GM19438 (cell line): ENCODE data around the gene MPLKIP.
"Not testable (repeated sequence)": the region's sequence is repeated elsewhere in the genome, so short reads cannot be mapped to it uniquely, and the experiment has no call there.

Source experiments
- ATAC-seq: cut with Tn5 transposase; IDR thresholded peaks from one replicate; pipeline ENCODE4 v1.9.1; 2021; ENCODE audit warnings: low read depth; ENCODE audit not compliant: unreplicated experiment

MPLKIP gene

GRCh38 chr7:40134428-40135316 lies at the start of gene MPLKIP, which contains the start of gene SUGCT:
Gene MPLKIP (minus strand): TSS chr7:40134622. CDS start chr7:40134567, 55 bp downstream.
Gene SUGCT (plus strand): TSS chr7:40135005.
- peak; percentile 88 for ATAC-seq

GRCh38 chr7:40182452-40182851 lies 48.0 kb upstream of the MPLKIP start:
- ATAC-seq, result no peak

- no peak for ATAC-seq
Observed at GRCh38 chr7:40177071-40177470, 42.6 kb upstream of the MPLKIP start.

GRCh38 chr7:40175725-40176510 lies 41.5 kb upstream of the MPLKIP start:
- ATAC-seq, result no peak

- ATAC-seq, result not testable (repeated sequence)
Observed at GRCh38 chr7:40175256-40175655, 40.8 kb upstream of the MPLKIP start.

GRCh38 chr7:40173121-40173520 lies 38.7 kb upstream of the MPLKIP start:
- ATAC-seq, result not testable (repeated sequence)

- not testable (repeated sequence) for ATAC-seq
Observed at GRCh38 chr7:40168266-40168665, 33.8 kb upstream of the MPLKIP start.

- ATAC-seq, result no peak
Observed at GRCh38 chr7:40167291-40167690, 32.9 kb upstream of the MPLKIP start.

GRCh38 chr7:40165216-40165615 lies 30.8 kb upstream of the MPLKIP start:
- no peak for ATAC-seq

GRCh38 chr7:40162516-40162915 lies 28.1 kb upstream of the MPLKIP start:
- ATAC-seq, result no peak

GRCh38 chr7:40156988-40157387 lies 22.6 kb upstream of the MPLKIP start:
- ATAC-seq, result no peak

- no peak for ATAC-seq
Observed at GRCh38 chr7:40151504-40151903, 17.1 kb upstream of the MPLKIP start.

- ATAC-seq, result no peak
Observed at GRCh38 chr7:40148671-40149070, 14.2 kb upstream of the MPLKIP start.

- not testable (repeated sequence) for ATAC-seq
Observed at GRCh38 chr7:40148247-40148580, 13.8 kb upstream of the MPLKIP start.

GRCh38 chr7:40147371-40148246 lies 13.2 kb upstream of the MPLKIP start:
- no peak for ATAC-seq

GRCh38 chr7:40145596-40146130 lies 11.2 kb upstream of the MPLKIP start:
- not testable (repeated sequence) for ATAC-seq

GRCh38 chr7:40141916-40142315 lies 7.5 kb upstream of the MPLKIP start:
- not testable (repeated sequence) for ATAC-seq

- not testable (repeated sequence) for ATAC-seq
Observed at GRCh38 chr7:40139891-40140290, 5.5 kb upstream of the MPLKIP start.

- ATAC-seq, result no peak
Observed at GRCh38 chr7:40138973-40139372, 4.6 kb upstream of the MPLKIP start.

- ATAC-seq, result no peak
Observed at GRCh38 chr7:40137563-40137962, 3.1 kb upstream of the MPLKIP start.
